HEK293 (cell line): ENCODE measurements around the gene BRD8.
A peak's percentile ranks its signal among the peaks of the same experiment; 100 is the strongest.

ENCODE experiments used
- CTCF ChIA-PET: fragments of 350-600 bp; formaldehyde crosslinking; extraction: SDS; loops from one replicate; lab custom pipeline; 2021; ENCODE audit warnings: antibody characterized with exemption; lab: Yijun Ruan, JAX
- POLR2A ChIA-PET: fragments of 300-600 bp; formaldehyde crosslinking; extraction: SDS; loops from one replicate; lab custom pipeline; 2020; ENCODE audit warnings: antibody characterized with exemption, inconsistent platforms; lab: Yijun Ruan, JAX
- H3K27ac ChIP-seq: fragments of 200-500 bp; sonication (Bioruptor generic); 2 replicates; pipeline ENCODE4 v1.5.1; 2014; ENCODE audit warnings: low read depth, low read length, control low read depth, inconsistent platforms; ENCODE audit errors: extremely low read depth
- H3K36me3 ChIP-seq, 2 experiments: fragments of 200-500 bp in 1 of 2; sonication (Bioruptor generic) in 1 of 2; 1 replicate in 1 of 2; 2 replicates in 1 of 2; pipeline ENCODE4 v1.5.1; 2014 to 2017; ENCODE audit warnings: inconsistent platforms in 2 of 2, low read length in 2 of 2; ENCODE audit not compliant: control insufficient read depth in 2 of 2, insufficient read depth in 1 of 2
- H3K4me1 ChIP-seq: fragments of 200-500 bp; sonication (Bioruptor generic); 2 replicates; pipeline ENCODE4 v1.5.1; 2014; ENCODE audit warnings: mild to moderate bottlenecking, low read length, inconsistent platforms; ENCODE audit not compliant: control insufficient read depth, insufficient read depth
- H3K4me3 ChIP-seq: 2 replicates; pipeline ENCODE4 v1.5.1; 2011; ENCODE audit warnings: low read depth, mild to moderate bottlenecking, control low read depth, low read length, moderate library complexity
- H3K9me3 ChIP-seq: fragments of 200-500 bp; sonication (Bioruptor generic); 2 replicates; pipeline ENCODE4 v1.5.1; 2014; ENCODE audit warnings: low read depth, low read length, inconsistent platforms; ENCODE audit not compliant: control insufficient read depth, insufficient read depth
- AEBP2 ChIP-seq: fragments of 450-650 bp; formaldehyde crosslinking; IDR thresholded peaks from 2 replicates; pipeline ENCODE4 v1.5.1; 2016; ENCODE audit warnings: missing biosample characterization, missing genetic modification characterization, borderline replicate concordance
- CTCF ChIP-seq: fragments of 450-650 bp; formaldehyde crosslinking; IDR thresholded peaks from 2 replicates; pipeline ENCODE4 v1.5.1; 2016; ENCODE audit warnings: missing biosample characterization, missing genetic modification characterization
- INSM2 ChIP-seq: fragments of 450-650 bp; formaldehyde crosslinking; IDR thresholded peaks from 2 replicates; pipeline ENCODE4 v1.5.1; 2016; ENCODE audit warnings: missing biosample characterization, missing genetic modification characterization
- PRDM1 ChIP-seq: fragments of 450-650 bp; formaldehyde crosslinking; IDR thresholded peaks from 2 replicates; pipeline ENCODE4; 2016; ENCODE audit warnings: missing biosample characterization, missing genetic modification characterization
- SETDB1 ChIP-seq: IDR thresholded peaks from one replicate; pipeline ENCODE4 v1.6.1; 2017; ENCODE audit warnings: mild to moderate bottlenecking, low read length, moderate library complexity, mixed read lengths; ENCODE audit not compliant: insufficient read length
- SP2 ChIP-seq: fragments of 450-650 bp; formaldehyde crosslinking; IDR thresholded peaks from 2 replicates; pipeline ENCODE4 v1.5.1; 2016; ENCODE audit warnings: missing biosample characterization, missing genetic modification characterization
- ZBTB17 ChIP-seq: fragments of 450-650 bp; formaldehyde crosslinking; IDR thresholded peaks from 2 replicates; pipeline ENCODE4 v1.5.1; 2016; ENCODE audit warnings: missing biosample characterization, missing genetic modification characterization
- ZFP3 ChIP-seq: fragments of 450-650 bp; formaldehyde crosslinking; IDR thresholded peaks from 2 replicates; pipeline ENCODE4 v1.5.1; 2016; ENCODE audit warnings: low read depth, missing biosample characterization, missing genetic modification characterization
- ZFP37 ChIP-seq: fragments of 450-650 bp; formaldehyde crosslinking; IDR thresholded peaks from 2 replicates; pipeline ENCODE4 v1.5.1; 2016; ENCODE audit warnings: missing biosample characterization, missing genetic modification characterization
- ZIC2 ChIP-seq: fragments of 450-650 bp; formaldehyde crosslinking; IDR thresholded peaks from 2 replicates; pipeline ENCODE4 v1.5.1; 2016; ENCODE audit warnings: missing biosample characterization, missing genetic modification characterization
- ZNF114 ChIP-seq: fragments of 450-650 bp; formaldehyde crosslinking; IDR thresholded peaks from 2 replicates; pipeline ENCODE4 v1.5.0; 2017; ENCODE audit warnings: missing biosample characterization, missing genetic modification characterization
- ZNF169 ChIP-seq: fragments of 450-650 bp; formaldehyde crosslinking; IDR thresholded peaks from 2 replicates; pipeline ENCODE4 v1.5.1; 2016; ENCODE audit warnings: missing biosample characterization, missing genetic modification characterization
- ZNF274 ChIP-seq, 2 experiments: fragments of 200-500 bp in 1 of 2; fragments of 450-650 bp in 1 of 2; sonication (Bioruptor generic) in 1 of 2; formaldehyde crosslinking in 1 of 2; IDR thresholded peaks; 2 replicates each; pipeline versions ENCODE4 v1.5.1 to v1.6.1; 2014 to 2016; ENCODE audit warnings: borderline replicate concordance in 1 of 2, inconsistent platforms in 1 of 2, low read length in 1 of 2, missing biosample characterization in 1 of 2, missing genetic modification characterization in 1 of 2
- ZNF280C ChIP-seq: fragments of 450-650 bp; formaldehyde crosslinking; IDR thresholded peaks from 2 replicates; pipeline ENCODE4 v1.5.1; 2016; ENCODE audit warnings: missing biosample characterization, missing genetic modification characterization
- ZNF473 ChIP-seq: fragments of 450-650 bp; formaldehyde crosslinking; IDR thresholded peaks from 2 replicates; pipeline ENCODE4 v1.5.1; 2017; ENCODE audit warnings: missing biosample characterization, missing genetic modification characterization
- ZNF488 ChIP-seq: fragments of 450-650 bp; formaldehyde crosslinking; IDR thresholded peaks from 2 replicates; pipeline ENCODE4 v1.5.1; 2016; ENCODE audit warnings: missing biosample characterization, missing genetic modification characterization
- ZNF580 ChIP-seq: fragments of 450-650 bp; formaldehyde crosslinking; IDR thresholded peaks from 2 replicates; pipeline ENCODE4 v1.5.1; 2016; ENCODE audit warnings: missing biosample characterization, missing genetic modification characterization
- ZNF585B ChIP-seq: fragments of 450-650 bp; formaldehyde crosslinking; IDR thresholded peaks from 2 replicates; pipeline ENCODE4 v1.5.1; 2016; ENCODE audit warnings: missing biosample characterization, missing genetic modification characterization
- ZNF623 ChIP-seq: fragments of 450-650 bp; formaldehyde crosslinking; IDR thresholded peaks from 2 replicates; pipeline ENCODE4 v1.5.1; 2016; ENCODE audit warnings: missing biosample characterization, missing genetic modification characterization
- ZNF626 ChIP-seq: fragments of 450-650 bp; sonication (Bioruptor Pico); formaldehyde crosslinking; IDR thresholded peaks from 2 replicates; pipeline ENCODE4 v1.5.1; 2018; ENCODE audit warnings: missing biosample characterization, missing genetic modification characterization, inconsistent platforms
- ZNF776 ChIP-seq: fragments of 450-650 bp; formaldehyde crosslinking; IDR thresholded peaks from 2 replicates; pipeline ENCODE4 v1.5.0; 2017; ENCODE audit warnings: missing biosample characterization, missing genetic modification characterization, borderline replicate concordance
- ZSCAN4 ChIP-seq: fragments of 450-650 bp; formaldehyde crosslinking; IDR thresholded peaks from 2 replicates; pipeline ENCODE4 v1.5.1; 2017; ENCODE audit warnings: missing biosample characterization, missing genetic modification characterization

BRD8 gene

GRCh38 chr5:138139781-138140090, 38.7 kb downstream of the BRD8 start:
- POLR2A ChIA-PET: interaction anchor here (0.6 kb wide), 1 partner anchor 1902 kb away, joined by 4 read pairs; no protein-coding TSS in a partner anchor
- TF ChIP-seq ZIC2 (no peak), ZFP3 (tag by site-specific recombination) (no peak), ZNF473 (tag by site-specific recombination) (no peak), ZNF280C (tag by site-specific recombination) (no peak), CTCF (no peak), ZNF274 (IDR thresholded peaks at IDR 0.05; ENCODE audit: low read length) (no peak), ZNF274 (tag by site-specific recombination; IDR thresholded peaks at IDR 0.05; ENCODE audit: borderline replicate concordance) (no peak), SETDB1 (no peak), ZNF626 (tag by site-specific recombination) (no peak), ZNF776 (tag by site-specific recombination) (no peak), ZFP37 (tag by site-specific recombination) (no peak), ZNF580 (tag by site-specific recombination) (no peak)
- TF ChIP-seq, all 188 proteins: peak for 0
- Histone ChIP-seq H3K4me1 (no peaks in the 10 kb centered on the region), H3K36me3 (no peaks in the 10 kb centered on the region; a peak in 1 of 3 replicates), H3K4me3 (no peak overlapping the region), H3K27ac (no peak overlapping the region), H3K9me3 (no peaks in the 10 kb centered on the region)
- CTCF ChIA-PET: interaction anchor here (0.6 to 1.8 kb wide), 5 partner anchors 10 to 175 kb away, joined by 3 to 13 read pairs (median 4); no protein-coding TSS in a partner anchor

- no peaks in the 10 kb centered on the region; a peak in 1 of 3 replicates for H3K36me3 ChIP-seq
- no peaks in the 10 kb centered on the region for H3K9me3 ChIP-seq
- peak within 1 kb of the TSS; percentile 46 for H3K4me3 ChIP-seq
- CTCF ChIA-PET: interaction anchor here (0.6 to 1.8 kb wide), 6 partner anchors 10 to 214 kb away, joined by 3 to 13 read pairs (median 4); no protein-coding TSS in a partner anchor
- POLR2A ChIA-PET: interaction anchor here (0.6 kb wide), 1 partner anchor 1902 kb away, joined by 4 read pairs; no protein-coding TSS in a partner anchor
- no peak within 1 kb of the TSS for H3K27ac ChIP-seq
- H3K4me1 ChIP-seq: no peaks in the 10 kb centered on the region
- TF ChIP-seq SP2 (0 out of 2 replicates have a peak, but pooled peaks have one; percentile 14), ZSCAN4 (tag by site-specific recombination) (no peak), ZBTB17 (tag by site-specific recombination) (no peak), PRDM1 (tag by site-specific recombination) (no peak), AEBP2 (tag by site-specific recombination) (no peak), ZNF488 (no peak), ZNF169 (no peak), ZNF585B (tag by site-specific recombination) (no peak), ZNF623 (tag by site-specific recombination) (no peak), INSM2 (tag by site-specific recombination) (no peak), ZNF114 (no peak)
Observed at GRCh38 chr5:138138949-138139780, 39.3 kb downstream of the BRD8 start, which contains the start of gene NME5. NME5 (minus strand) TSS chr5:138139428; CDS start chr5:138138780, 648 bp downstream.
